ENCODE data around the gene TSN.

DNA sequence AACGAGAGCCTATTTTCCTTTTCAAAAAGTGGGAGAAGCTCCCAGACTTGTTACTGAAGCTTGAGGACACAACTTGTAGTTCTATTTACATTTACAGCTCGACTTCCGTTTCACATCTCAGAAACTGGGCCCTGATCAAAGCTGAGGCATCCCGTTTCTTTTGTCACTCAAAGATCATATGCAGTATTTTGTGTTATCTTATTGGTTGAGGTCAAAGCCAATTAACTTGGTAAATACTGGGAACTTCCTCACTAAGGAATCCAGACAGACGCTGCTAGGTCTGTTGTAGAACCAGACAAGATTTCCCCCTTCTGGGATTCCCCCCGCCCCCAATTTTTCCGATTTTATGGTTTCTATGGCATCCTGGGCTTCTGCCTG is 50.3 kb downstream of the TSN start:
- TF ChIP-seq CTCF (conservative IDR thresholded peaks at IDR 0.05 in 1 of 2, IDR thresholded peaks at IDR 0.05 in 1 of 2; ENCODE audit: low read depth in 1 of 2, low read length in 2 of 2) (no peak), EZH2 (IDR thresholded peaks at IDR 0.05; ENCODE audit: low read length, missing control alignments) (no peak)
